GM21619 (cell line): ENCODE measurements around the gene SH3BP4.

Experiments used
- ATAC-seq: cut with Tn5 transposase; IDR thresholded peaks from one replicate; pipeline ENCODE4 v1.9.1; 2021; ENCODE audit not compliant: unreplicated experiment

SH3BP4 gene

GRCh38 chr2:235037604-235038166 lies 85.9 kb downstream of the SH3BP4 start:
- no peak for ATAC-seq

DNA sequence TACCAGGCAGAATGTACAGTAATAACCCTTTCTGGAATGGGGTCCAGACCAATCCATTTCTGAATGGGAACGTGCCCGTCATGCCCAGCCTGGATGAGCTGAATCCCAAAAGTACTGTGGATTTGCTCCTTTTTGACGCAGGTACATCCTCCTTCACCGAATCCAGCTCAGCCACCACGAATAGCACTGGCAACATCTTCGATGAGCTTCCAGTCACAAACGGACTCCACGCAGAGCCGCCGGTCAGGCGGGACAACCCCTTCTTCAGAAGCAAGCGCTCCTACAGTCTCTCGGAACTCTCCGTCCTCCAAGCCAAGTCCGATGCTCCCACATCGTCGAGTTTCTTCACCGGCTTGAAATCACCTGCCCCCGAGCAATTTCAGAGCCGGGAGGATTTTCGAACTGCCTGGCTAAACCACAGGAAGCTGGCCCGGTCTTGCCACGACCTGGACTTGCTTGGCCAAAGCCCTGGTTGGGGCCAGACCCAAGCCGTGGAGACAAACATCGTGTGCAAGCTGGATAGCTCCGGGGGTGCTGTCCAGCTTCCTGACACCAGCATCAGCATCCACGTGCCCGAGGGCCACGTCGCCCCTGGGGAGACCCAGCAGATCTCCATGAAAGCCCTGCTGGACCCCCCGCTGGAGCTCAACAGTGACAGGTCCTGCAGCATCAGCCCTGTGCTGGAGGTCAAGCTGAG lies 89.6 kb downstream of the SH3BP4 start:
- ATAC-seq, result no peak

GRCh38 chr2:235041918-235042575 lies 90.2 kb downstream of the SH3BP4 start:
- ATAC-seq, result no peak

- ATAC-seq, result no peak
Observed at GRCh38 chr2:235042576-235043515, 91.0 kb downstream of the SH3BP4 start.

DNA sequence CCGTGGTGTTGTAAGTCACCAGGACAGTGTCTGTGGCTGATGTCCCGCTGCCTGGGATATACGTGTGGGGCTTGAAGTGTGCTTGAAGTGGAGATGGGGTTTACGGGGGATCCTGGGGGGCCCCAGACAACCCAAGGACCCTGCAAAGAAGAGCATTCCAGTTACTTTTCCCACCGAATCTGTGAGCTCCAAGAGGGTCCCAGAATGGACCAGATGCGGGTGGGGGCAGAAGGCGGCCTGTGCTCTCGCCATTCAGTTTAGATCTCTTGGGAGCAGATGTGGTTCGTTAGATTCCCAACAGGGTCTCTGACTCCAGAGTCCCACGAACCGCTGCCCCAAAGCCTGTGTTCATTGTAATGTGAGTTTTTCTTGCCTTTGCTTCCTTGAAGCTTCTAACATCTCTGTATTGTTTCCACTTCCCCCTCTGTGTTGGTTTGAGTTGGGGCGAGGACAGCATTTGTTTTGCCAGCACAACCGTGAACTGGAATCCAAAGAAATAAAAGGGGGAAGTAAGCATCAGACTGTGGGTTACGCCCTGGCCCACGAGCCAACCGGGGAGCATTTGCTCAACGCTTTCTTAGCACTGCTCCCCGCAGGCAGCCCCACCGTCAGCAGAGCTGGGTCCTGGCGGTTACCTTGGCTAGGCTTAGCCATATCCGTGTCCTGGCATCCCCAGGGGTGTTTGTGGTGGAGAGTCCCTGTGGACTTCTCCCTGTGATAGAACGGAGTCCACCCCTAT lies 92.1 kb downstream of the SH3BP4 start:
- no peak for ATAC-seq

- ATAC-seq, result no peak
Observed at GRCh38 chr2:235044501-235045271, 92.9 kb downstream of the SH3BP4 start.

DNA sequence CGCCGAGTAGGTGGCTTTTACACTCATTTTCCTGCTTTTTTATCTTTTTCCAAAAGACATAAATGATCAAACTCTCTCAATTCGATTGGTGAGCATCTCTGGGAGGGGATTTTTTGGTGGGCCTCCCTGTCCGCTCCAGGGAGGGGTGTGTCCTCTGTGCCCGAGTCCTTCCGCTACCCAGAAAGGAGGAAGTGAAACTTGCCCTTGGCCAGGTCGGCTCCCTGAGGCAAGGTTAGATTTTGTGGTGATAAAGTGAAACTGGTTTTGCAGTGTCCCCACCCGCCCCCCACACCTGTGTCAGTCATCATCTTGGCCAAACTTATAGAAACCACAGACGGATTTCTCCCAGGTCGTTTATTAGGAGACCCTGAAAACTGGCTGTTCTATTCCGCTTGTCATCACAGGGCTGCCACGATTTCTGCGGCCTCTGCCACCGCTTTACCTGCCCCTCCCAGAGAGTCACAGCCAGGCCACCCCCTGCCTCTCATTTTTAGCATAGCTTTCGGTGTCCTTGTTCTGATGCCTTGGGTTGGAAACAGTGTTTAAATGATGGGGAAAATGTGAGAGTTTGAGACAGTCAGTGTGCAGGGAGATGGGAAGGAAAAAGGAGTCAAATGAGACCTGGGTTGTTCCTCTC lies 93.6 kb downstream of the SH3BP4 start:
- ATAC-seq, result peak; percentile 83

GRCh38 chr2:235045973-235046343 lies 94.1 kb downstream of the SH3BP4 start:
- ATAC-seq, result no peak

DNA sequence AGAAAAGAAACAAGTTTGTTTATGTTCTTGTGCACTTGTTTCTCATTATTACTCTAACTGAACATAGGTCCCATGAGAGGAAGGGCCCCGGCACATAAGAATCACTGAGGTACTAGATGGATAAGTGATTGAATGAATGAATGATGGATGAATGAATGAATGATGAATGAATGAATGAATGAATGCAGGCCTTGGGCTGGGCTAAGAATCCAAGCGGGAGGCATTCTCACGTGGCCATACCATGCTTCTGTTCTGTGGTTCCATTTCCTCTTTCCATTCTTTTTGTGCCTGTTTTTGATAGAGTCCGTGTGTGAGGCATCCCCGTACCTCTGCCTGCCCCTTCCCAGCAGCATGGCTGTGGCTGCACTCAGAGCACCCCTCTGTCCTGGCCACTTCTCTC lies 94.8 kb downstream of the SH3BP4 start:
- no peak for ATAC-seq

- no peak for ATAC-seq
Observed at GRCh38 chr2:235047171-235048160, 95.6 kb downstream of the SH3BP4 start.

GRCh38 chr2:235048549-235048948 lies 96.7 kb downstream of the SH3BP4 start:
- ATAC-seq, result no peak

GRCh38 chr2:235049069-235049468 lies 97.3 kb downstream of the SH3BP4 start:
- no peak for ATAC-seq

DNA sequence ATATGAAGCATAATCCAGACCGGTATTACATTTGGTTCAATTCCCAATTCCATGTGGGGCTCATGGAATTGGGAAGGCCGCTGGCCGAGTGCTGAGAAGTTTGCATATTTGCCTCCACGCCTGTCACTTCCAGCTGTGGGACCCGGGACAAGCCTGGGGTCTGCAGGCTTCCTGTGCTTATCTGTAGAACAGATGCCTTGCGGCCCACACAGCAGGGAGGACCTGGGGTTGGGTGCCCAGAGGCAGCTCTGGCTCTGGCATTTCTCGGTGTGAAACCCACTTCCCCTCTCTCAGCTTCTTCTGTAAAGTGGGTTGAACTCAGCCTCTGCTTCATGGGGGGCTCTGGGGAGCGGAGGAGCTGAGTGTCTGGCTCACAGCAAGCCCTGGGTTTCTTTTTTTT lies 97.9 kb downstream of the SH3BP4 start:
- ATAC-seq, result no peak

- no peak for ATAC-seq
Observed at GRCh38 chr2:235050980-235051351, 99.1 kb downstream of the SH3BP4 start.

DNA sequence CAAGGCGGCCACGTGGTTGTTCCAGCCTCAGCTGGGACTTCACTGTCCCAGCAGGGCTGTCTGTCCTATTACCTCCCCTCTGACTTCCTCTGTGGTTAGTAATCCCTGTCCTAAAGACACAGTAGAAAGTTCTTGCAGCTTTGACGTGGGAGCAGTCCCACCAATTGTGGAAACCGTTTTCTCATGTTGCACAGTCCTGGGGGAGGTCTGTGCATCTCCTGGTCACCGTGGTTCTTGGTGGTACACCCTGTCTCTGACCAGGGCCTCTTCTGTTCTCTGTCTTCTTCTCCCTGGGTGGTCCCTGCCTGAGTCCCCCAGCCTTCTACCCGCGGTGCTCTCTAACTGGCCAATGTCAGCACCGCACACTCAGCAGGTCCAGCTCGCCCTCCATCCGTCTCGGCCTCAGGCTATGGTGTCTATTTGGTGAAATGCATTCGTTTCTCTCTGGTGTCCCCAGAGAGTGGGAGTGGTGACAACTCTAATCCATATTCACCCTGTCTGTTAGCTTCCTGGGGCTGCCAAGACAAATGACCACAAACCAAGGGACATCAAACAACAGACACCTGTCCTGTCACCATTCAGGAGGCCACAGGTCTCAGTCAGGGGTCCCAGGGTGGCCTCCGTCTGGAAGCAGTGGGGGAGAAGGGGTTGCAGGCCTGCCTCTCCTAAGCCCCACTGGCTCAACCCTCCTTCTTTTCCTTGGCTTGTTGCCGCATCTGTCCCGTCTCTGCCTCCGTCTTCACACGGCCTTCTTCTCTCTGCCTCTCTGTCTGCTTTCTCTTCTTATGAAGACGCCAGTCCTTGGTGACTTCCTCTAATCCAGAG lies 99.8 kb downstream of the SH3BP4 start:
- no peak for ATAC-seq

GRCh38 chr2:235052514-235053354 lies 100.9 kb downstream of the SH3BP4 start:
- ATAC-seq, result no peak

DNA sequence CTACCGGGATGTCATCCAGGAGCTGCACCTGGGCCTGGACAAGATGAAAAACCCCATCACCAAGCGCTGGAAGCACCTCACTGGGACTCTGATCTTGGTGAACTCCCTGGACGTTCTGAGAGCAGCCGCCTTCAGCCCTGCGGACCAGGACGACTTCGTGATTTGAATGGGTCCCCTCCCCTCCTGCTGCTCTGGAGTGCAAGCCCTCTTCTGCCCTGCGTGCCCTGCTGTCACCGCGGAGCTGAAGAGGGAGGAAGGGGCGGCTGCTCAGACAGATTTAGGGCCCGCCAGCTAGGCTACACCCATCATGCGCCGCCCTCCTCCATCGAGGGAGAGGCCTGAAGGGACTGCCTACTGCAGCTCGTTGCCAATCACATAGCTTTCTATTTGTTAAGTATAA lies 101.8 kb downstream of the SH3BP4 start:
- ATAC-seq, result no peak
